Mesenchymal stem cell (in vitro differentiated cells and primary cell): Measurements from ENCODE around the gene CXCR4.

Experiments
- DNase-seq: peaks from one replicate; pipeline ENCODE4 v3.0.0-alpha.2; 2013
- H2AFZ ChIP-seq: one replicate; pipeline ENCODE4 v1.6.1; 2013; ENCODE audit warnings: low read depth, mild to moderate bottlenecking, control low read depth, inconsistent platforms, low read length, moderate library complexity
- H2AK5ac ChIP-seq: 2 replicates; pipeline ENCODE4 v1.6.1; 2013; ENCODE audit warnings: low read length, moderate library complexity, mild to moderate bottlenecking, inconsistent platforms; ENCODE audit not compliant: severe bottlenecking
- H2BK120ac ChIP-seq: one replicate; pipeline ENCODE4 v1.6.1; 2013; ENCODE audit warnings: low read depth, mild to moderate bottlenecking, inconsistent platforms, low read length, moderate library complexity
- H2BK12ac ChIP-seq, 2 experiments: one replicate each; pipeline ENCODE4 v1.6.1; 2013; ENCODE audit warnings: inconsistent platforms in 2 of 2, low read length in 2 of 2, mild to moderate bottlenecking in 2 of 2, moderate library complexity in 2 of 2, control low read depth in 1 of 2
- H2BK15ac ChIP-seq: one replicate; pipeline ENCODE4 v1.6.1; 2013; ENCODE audit warnings: mild to moderate bottlenecking, low read depth, inconsistent platforms; ENCODE audit not compliant: poor library complexity, severe bottlenecking
- H2BK5ac ChIP-seq: 2 replicates; pipeline ENCODE4 v1.6.1; 2013; ENCODE audit warnings: low read depth, mild to moderate bottlenecking, low read length, control low read depth, inconsistent platforms; ENCODE audit not compliant: poor library complexity, severe bottlenecking
- H3K14ac ChIP-seq, 2 experiments: one replicate each; pipeline ENCODE4 v1.6.1; 2013; ENCODE audit warnings: inconsistent platforms in 2 of 2, low read length in 2 of 2, control low read depth in 1 of 2, mild to moderate bottlenecking in 1 of 2, moderate library complexity in 1 of 2
- H3K18ac ChIP-seq, 2 experiments: one replicate each; pipeline ENCODE4 v1.6.1; 2013; ENCODE audit warnings: inconsistent platforms in 2 of 2, low read length in 2 of 2, control low read depth in 1 of 2, low read depth in 1 of 2, mild to moderate bottlenecking in 1 of 2
- H3K23ac ChIP-seq, 2 experiments: one replicate each; pipeline ENCODE4 v1.6.1; 2013; ENCODE audit warnings: inconsistent platforms in 2 of 2, low read length in 2 of 2, mild to moderate bottlenecking in 2 of 2, moderate library complexity in 2 of 2, control low read depth in 1 of 2
- H3K27ac ChIP-seq: 2 replicates; pipeline ENCODE4 v1.5.1; 2013; ENCODE audit warnings: mild to moderate bottlenecking, moderate library complexity, low read length, control low read depth, inconsistent platforms; ENCODE audit not compliant: poor library complexity, severe bottlenecking
- H3K27me3 ChIP-seq, 2 experiments: 2 replicates each; pipeline versions ENCODE4 v1.6.1 to v1.7.0; 2013; ENCODE audit warnings: low read length in 2 of 2, mild to moderate bottlenecking in 2 of 2, moderate library complexity in 2 of 2, control low read depth in 1 of 2, inconsistent platforms in 1 of 2; ENCODE audit not compliant: control insufficient read depth in 1 of 2, insufficient read depth in 1 of 2
- H3K36me3 ChIP-seq, 2 experiments: 2 replicates each; pipeline versions ENCODE4 v1.6.1 to v1.7.0; 2013; ENCODE audit warnings: low read length in 2 of 2, control low read depth in 1 of 2, inconsistent platforms in 1 of 2, low read depth in 1 of 2, mild to moderate bottlenecking in 1 of 2; ENCODE audit not compliant: insufficient read depth in 2 of 2, control insufficient read depth in 1 of 2
- H3K4ac ChIP-seq, 2 experiments: one replicate each; pipeline ENCODE4 v1.6.1; 2013; ENCODE audit warnings: inconsistent platforms in 2 of 2, low read length in 2 of 2, mild to moderate bottlenecking in 2 of 2, moderate library complexity in 2 of 2, control low read depth in 1 of 2, low read depth in 1 of 2
- H3K4me1 ChIP-seq: 2 replicates; pipeline ENCODE4 v1.6.1; 2013; ENCODE audit warnings: low read depth, low read length, control low read depth; ENCODE audit not compliant: control insufficient read depth, insufficient read depth
- H3K4me2 ChIP-seq: 2 replicates; pipeline ENCODE4 v1.6.1; 2013; ENCODE audit warnings: low read length, mild to moderate bottlenecking, inconsistent platforms; ENCODE audit not compliant: poor library complexity, severe bottlenecking
- H3K4me3 ChIP-seq, 2 experiments: 2 replicates each; pipeline versions ENCODE4 v1.5.1 to v1.7.0; 2013; ENCODE audit warnings: low read length in 2 of 2, mild to moderate bottlenecking in 2 of 2, control low read depth in 1 of 2, low read depth in 1 of 2; ENCODE audit not compliant: insufficient read depth in 1 of 2
- H3K79me1 ChIP-seq: replicated peaks from 2 replicates; pipeline ENCODE4 v1.6.1; 2013; ENCODE audit warnings: mild to moderate bottlenecking, control low read depth, low read length, inconsistent platforms; ENCODE audit not compliant: poor library complexity, severe bottlenecking
- H3K9ac ChIP-seq: 2 replicates; pipeline ENCODE4 v1.7.0; 2013; ENCODE audit warnings: mild to moderate bottlenecking, low read length, moderate library complexity
- H3K9me3 ChIP-seq: 2 replicates; pipeline ENCODE4 v1.7.0; 2013; ENCODE audit warnings: mild to moderate bottlenecking, low read length; ENCODE audit not compliant: control insufficient read depth
- H4K8ac ChIP-seq: one replicate; pipeline ENCODE4 v1.6.1; 2013; ENCODE audit warnings: inconsistent platforms, mild to moderate bottlenecking, low read length, moderate library complexity
- H4K91ac ChIP-seq: one replicate; pipeline ENCODE4 v1.6.1; 2013; ENCODE audit warnings: mild to moderate bottlenecking, low read length, inconsistent platforms
- WGBS: methylation state at CpG from one replicate; pipeline ENCODE4 v1.1.7; 2013; ENCODE audit warnings: mixed read lengths; 5-methylcytosine and 5-hydroxymethylcytosine counted together

CXCR4 gene

GRCh38 chr2:136143603-136144451 lies 25.9 kb upstream of the CXCR4 start:
- DNase-seq: no peak
- H3K4ac ChIP-seq: no peak overlapping the region
- H3K27ac ChIP-seq: no peak overlapping the region
- no peak overlapping the region for H2BK12ac ChIP-seq
- no peak overlapping the region for H3K18ac ChIP-seq
- H2AK5ac ChIP-seq: no peak overlapping the region
- H3K23ac ChIP-seq: no peak overlapping the region
- H2BK15ac ChIP-seq: no peak overlapping the region
- H3K27me3 ChIP-seq: peaks cover 0 to 10% of the 10 kb centered on the region in 2 experiments
- H2BK5ac ChIP-seq: no peak overlapping the region
- no peaks in the 10 kb centered on the region for H3K9me3 ChIP-seq
- no peak overlapping the region for H4K91ac ChIP-seq
- H3K36me3 ChIP-seq: no peaks in the 10 kb centered on the region
- no peak overlapping the region for H2BK120ac ChIP-seq
- 75% methylated on average over 4 of the region's 6 CpGs for WGBS
- no peak overlapping the region for H3K4me3 ChIP-seq
- H3K79me1 ChIP-seq: no peaks in the 10 kb centered on the region
- H4K8ac ChIP-seq: no peak overlapping the region
- no peak overlapping the region for H3K9ac ChIP-seq
- no peaks in the 10 kb centered on the region for H3K4me1 ChIP-seq
- no peak overlapping the region for H2AFZ ChIP-seq
- no peak overlapping the region for H3K14ac ChIP-seq
- no peak overlapping the region for H3K4me2 ChIP-seq

- Histone ChIP-seq H2AFZ (no peak overlapping the region), H4K8ac (no peak overlapping the region), H3K4me2 (no peak overlapping the region), H3K27ac (no peak overlapping the region), H2BK5ac (no peak overlapping the region), H2BK120ac (no peak overlapping the region), H4K91ac (no peak overlapping the region), H3K79me1 (no peaks in the 10 kb centered on the region), H2BK15ac (no peak overlapping the region), H3K4me3 (no peak overlapping the region), H3K18ac (no peak overlapping the region), H3K4ac (no peak overlapping the region), H2AK5ac (no peak overlapping the region), H3K14ac (no peak overlapping the region), H3K23ac (no peak overlapping the region), H3K4me1 (no peaks in the 10 kb centered on the region), H3K9ac (no peak overlapping the region), H2BK12ac (no peak overlapping the region), H3K36me3 (no peaks in the 10 kb centered on the region), H3K27me3 (peaks cover 4 to 13% of the 10 kb centered on the region in 2 experiments), H3K9me3 (no peaks in the 10 kb centered on the region)
- WGBS: 73% methylated on average over 4 of the region's 7 CpGs
- DNase-seq: no peak
These were observed 23.7 kb upstream of the CXCR4 start for GRCh38 chr2:136141510-136142149.

- Histone ChIP-seq H3K4me2 (no peak overlapping the region), H4K91ac (no peak overlapping the region), H3K14ac (no peak overlapping the region), H3K4ac (no peak overlapping the region), H3K18ac (no peak overlapping the region), H3K36me3 (no peaks in the 10 kb centered on the region), H2BK120ac (no peak overlapping the region), H3K9ac (no peak overlapping the region), H2BK5ac (no peak overlapping the region), H3K4me1 (no peaks in the 10 kb centered on the region), H3K4me3 (no peak overlapping the region), H3K27me3 (peaks cover 19 to 21% of the 10 kb centered on the region in 2 experiments), H3K27ac (no peak overlapping the region), H2BK15ac (no peak overlapping the region), H2AFZ (no peak overlapping the region), H2AK5ac (no peak overlapping the region), H3K79me1 (no peaks in the 10 kb centered on the region), H3K23ac (no peak overlapping the region), H2BK12ac (no peak overlapping the region), H4K8ac (no peak overlapping the region), H3K9me3 (no peaks in the 10 kb centered on the region)
- DNase-seq: no peak
- WGBS: 58% methylated on average over 2 of the region's 3 CpGs
These were observed 21.7 kb upstream of the CXCR4 start for GRCh38 chr2:136139631-136140030.

GRCh38 chr2:136137982-136138381 lies 20.0 kb upstream of the CXCR4 start:
- Histone ChIP-seq H4K91ac (no peak overlapping the region), H2BK5ac (no peak overlapping the region), H3K4me1 (no peaks in the 10 kb centered on the region), H3K9ac (no peak overlapping the region), H3K27ac (no peak overlapping the region), H3K4ac (no peak overlapping the region), H3K4me3 (no peak overlapping the region), H3K27me3 (peaks cover 19 to 21% of the 10 kb centered on the region in 2 experiments), H2BK120ac (no peak overlapping the region), H3K14ac (peak overlapping the region in 1 of 2 experiments; percentile 56), H4K8ac (no peak overlapping the region), H2BK15ac (no peak overlapping the region), H3K4me2 (no peak overlapping the region), H2BK12ac (no peak overlapping the region), H2AFZ (no peak overlapping the region), H3K79me1 (no peaks in the 10 kb centered on the region), H3K23ac (no peak overlapping the region), H2AK5ac (no peak overlapping the region), H3K18ac (no peak overlapping the region), H3K36me3 (no peaks in the 10 kb centered on the region), H3K9me3 (no peaks in the 10 kb centered on the region)
- no peak for DNase-seq
- WGBS: 91% methylated on average over 4 of the region's 4 CpGs
